ENCODE data around the gene AMBP.

AMBP gene

GRCh38 chr9:114075602-114076001, 2.5 kb downstream of the AMBP start:
- H3K4me3 ChIP-seq (ENCODE audit: control insufficient read depth, low read depth, low read length): no peak overlapping the region
- DNase-seq (ENCODE audit: low read depth): no peak
- TF ChIP-seq, protein P1, sequence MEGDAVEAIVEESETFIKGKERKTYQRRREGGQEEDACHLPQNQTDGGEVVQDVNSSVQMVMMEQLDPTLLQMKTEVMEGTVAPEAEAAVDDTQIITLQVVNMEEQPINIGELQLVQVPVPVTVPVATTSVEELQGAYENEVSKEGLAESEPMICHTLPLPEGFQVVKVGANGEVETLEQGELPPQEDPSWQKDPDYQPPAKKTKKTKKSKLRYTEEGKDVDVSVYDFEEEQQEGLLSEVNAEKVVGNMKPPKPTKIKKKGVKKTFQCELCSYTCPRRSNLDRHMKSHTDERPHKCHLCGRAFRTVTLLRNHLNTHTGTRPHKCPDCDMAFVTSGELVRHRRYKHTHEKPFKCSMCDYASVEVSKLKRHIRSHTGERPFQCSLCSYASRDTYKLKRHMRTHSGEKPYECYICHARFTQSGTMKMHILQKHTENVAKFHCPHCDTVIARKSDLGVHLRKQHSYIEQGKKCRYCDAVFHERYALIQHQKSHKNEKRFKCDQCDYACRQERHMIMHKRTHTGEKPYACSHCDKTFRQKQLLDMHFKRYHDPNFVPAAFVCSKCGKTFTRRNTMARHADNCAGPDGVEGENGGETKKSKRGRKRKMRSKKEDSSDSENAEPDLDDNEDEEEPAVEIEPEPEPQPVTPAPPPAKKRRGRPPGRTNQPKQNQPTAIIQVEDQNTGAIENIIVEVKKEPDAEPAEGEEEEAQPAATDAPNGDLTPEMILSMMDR (IDR thresholded peaks at IDR 0.05; ENCODE audit: control insufficient read depth, insufficient read depth, low read depth, low read length, missing control alignments): no peak

DNA sequence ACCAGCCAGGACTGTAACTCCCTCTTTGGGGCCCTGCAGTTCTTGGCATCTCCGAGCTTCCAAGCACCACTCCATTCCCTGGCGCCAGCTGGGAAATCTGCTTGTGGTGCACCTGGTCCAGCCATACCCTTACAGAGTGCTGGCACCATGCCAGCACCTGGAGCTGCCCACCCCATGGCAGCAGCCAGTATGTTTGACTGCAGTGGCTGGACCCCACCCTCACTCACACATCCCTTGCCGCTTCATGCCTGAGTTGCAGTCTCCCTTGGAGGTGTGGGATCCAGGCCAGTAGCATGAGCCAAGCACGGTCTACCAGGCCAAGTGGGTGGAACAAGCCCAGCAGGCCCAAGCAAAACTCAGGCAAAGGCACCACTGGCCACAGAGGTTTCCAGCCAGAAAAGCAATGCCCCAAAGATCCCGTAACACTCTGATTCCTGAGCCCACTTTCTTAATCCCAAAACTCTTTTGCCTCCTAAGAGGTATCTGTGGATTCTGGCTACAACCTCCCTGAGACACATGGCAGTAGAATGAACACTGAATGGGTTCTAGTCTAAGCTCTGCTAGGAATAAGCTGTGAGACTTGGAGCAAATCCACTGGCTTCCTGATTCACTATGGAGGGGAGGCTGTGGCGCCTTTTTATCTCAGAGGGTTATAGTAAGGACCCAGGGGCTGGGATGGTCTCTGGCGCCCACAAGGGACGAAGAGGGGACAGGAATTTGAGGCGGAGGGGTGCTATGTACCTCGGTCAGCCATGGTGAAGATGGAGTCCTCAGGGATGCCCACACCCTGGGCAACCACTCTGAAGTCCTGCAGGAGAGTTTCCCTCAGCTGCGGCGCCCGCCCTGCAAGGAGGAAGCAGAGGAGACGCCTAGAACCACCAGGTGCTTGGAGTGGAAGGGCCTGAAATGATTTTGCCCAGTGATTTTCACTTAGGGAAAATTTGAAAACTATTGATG, 5.6 kb downstream of the AMBP start:
- DNase-seq (ENCODE audit: low read depth): no peak
- TF ChIP-seq, protein P1 (IDR thresholded peaks at IDR 0.05; ENCODE audit: control insufficient read depth, insufficient read depth, low read depth, low read length, missing control alignments): no peak
- H3K4me3 ChIP-seq (ENCODE audit: control insufficient read depth, low read depth, low read length): no peak overlapping the region

DNA sequence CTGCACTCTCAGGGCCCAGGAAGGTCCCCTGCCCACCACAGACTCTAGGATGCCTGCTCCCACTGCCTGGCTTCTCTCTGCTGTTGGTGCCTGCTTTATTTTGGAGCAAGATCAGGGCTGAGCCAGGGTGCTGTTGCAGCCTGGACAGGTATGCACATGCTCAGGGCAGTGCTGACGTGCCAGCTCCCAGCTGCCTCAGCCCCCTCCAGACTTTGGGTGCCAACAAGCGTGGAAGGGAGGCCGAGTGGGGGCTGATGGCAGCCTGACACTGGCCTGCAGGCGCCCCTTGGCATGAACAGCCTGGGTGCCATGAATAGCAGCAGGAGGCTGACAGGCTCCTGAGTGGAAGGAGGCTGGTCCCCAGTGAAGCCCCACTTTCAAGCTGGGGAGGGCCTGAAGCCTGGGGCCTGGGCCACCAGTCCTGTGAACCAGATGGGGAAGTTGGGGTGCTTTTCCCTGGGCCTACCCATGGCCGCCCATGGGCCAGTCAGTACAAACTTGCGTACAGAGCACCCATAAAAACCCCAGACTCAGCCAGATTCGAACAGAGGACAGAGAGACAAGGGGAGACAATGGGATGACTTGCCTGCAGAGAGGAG, 6.8 kb downstream of the AMBP start:
- H3K4me3 ChIP-seq (ENCODE audit: control insufficient read depth, low read depth, low read length): no peak overlapping the region
- DNase-seq (ENCODE audit: low read depth): no peak
- TF ChIP-seq, protein P1 (IDR thresholded peaks at IDR 0.05; ENCODE audit: control insufficient read depth, insufficient read depth, low read depth, low read length, missing control alignments): no peak

- TF ChIP-seq, protein P1 (IDR thresholded peaks at IDR 0.05; ENCODE audit: control insufficient read depth, insufficient read depth, low read depth, low read length, missing control alignments): no peak
- H3K4me3 ChIP-seq (ENCODE audit: control insufficient read depth, low read depth, low read length): no peak overlapping the region
- no peak for DNase-seq (ENCODE audit: low read depth)
These were observed 7.7 kb downstream of the AMBP start for GRCh38 chr9:114070188-114071103.

GRCh38 chr9:114069476-114070187, 8.5 kb downstream of the AMBP start:
- TF ChIP-seq, protein P1 (IDR thresholded peaks at IDR 0.05; ENCODE audit: control insufficient read depth, insufficient read depth, low read depth, low read length, missing control alignments): no peak

More at GRCh38 chr9:114069476-114070187, 8.5 kb downstream of the AMBP start:
- no peak overlapping the region for H3K4me3 ChIP-seq (ENCODE audit: control insufficient read depth, low read depth, low read length)
- no peak for DNase-seq (ENCODE audit: low read depth)
